ENCODE data around the gene GALNT18.

Gene GALNT18

DNA sequence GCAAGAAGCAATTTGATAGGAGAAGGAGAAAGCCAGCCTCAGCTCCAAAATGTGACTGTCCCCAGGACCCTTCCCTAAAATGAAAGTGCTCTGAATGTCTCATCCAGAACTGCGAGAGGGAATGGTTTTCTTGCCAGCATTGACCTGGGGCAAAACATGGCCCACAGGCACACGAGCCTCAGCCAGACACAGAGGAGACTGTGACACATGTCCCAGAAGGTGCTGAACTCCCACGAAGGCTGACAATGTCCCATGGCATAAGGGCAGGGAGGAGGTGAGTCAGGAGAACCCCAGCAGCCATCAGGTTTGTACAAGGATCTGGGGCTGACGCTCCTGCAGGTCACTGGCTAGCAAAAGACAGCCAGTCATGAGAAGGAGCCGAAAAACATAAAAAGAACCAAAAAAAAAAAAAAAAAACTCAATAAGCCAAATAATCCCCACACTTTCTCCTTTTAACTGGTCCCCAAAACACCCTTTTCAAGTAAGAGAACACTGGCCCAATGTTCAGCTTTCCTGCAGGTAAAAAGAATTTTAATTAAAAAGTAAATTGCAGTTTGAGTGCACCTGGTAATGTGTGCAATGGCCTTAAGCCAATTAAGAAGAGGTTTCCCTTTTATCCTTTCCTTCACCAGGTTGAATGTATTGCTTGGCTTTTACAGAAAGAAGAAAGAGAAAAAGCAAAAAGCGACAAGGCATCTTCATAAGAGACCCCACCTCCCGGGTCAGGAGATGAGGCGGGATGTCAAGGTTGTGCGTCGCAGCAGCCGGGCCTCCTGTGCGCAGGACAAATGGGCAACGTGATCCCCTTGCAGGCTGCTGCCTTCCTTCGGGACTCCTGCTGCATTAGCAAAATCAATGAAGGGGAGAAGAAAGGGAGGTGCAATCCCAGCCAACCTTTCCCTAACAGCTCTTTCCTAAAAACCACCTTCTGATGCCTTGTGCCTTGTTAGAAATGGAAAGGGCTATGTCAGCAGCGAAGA lies 43.6 kb downstream of the GALNT18 start:
- no peaks in the 10 kb centered on the region for H3K27me3 ChIP-seq (ENCODE audit: control insufficient read depth, insufficient read depth, low read length)
- no peak overlapping the region for H3K9ac ChIP-seq (ENCODE audit: low read depth, low read length)
- no peak overlapping the region for H3K27ac ChIP-seq (ENCODE audit: low read depth, low read length)
- H3K4me1 ChIP-seq (ENCODE audit: control insufficient read depth, insufficient read depth, low read length): no peaks in the 10 kb centered on the region
- H3K9me3 ChIP-seq (ENCODE audit: control insufficient read depth, insufficient read depth, low read length): no peaks in the 10 kb centered on the region
- no peak overlapping the region for H3K4me3 ChIP-seq (ENCODE audit: low read depth, low read length)
- H3K36me3 ChIP-seq (ENCODE audit: control insufficient read depth, insufficient read depth, low read length): no peaks in the 10 kb centered on the region

- no peaks in the 10 kb centered on the region for H3K27me3 ChIP-seq (ENCODE audit: control insufficient read depth, insufficient read depth, low read length)
- H3K27ac ChIP-seq (ENCODE audit: low read depth, low read length): no peak overlapping the region
- no peaks in the 10 kb centered on the region for H3K9me3 ChIP-seq (ENCODE audit: control insufficient read depth, insufficient read depth, low read length)
- H3K4me1 ChIP-seq (ENCODE audit: control insufficient read depth, insufficient read depth, low read length): no peaks in the 10 kb centered on the region
- H3K36me3 ChIP-seq (ENCODE audit: control insufficient read depth, insufficient read depth, low read length): no peaks in the 10 kb centered on the region
- H3K4me3 ChIP-seq (ENCODE audit: low read depth, low read length): no peak overlapping the region
- H3K9ac ChIP-seq (ENCODE audit: low read depth, low read length): no peak overlapping the region
Observed at GRCh38 chr11:11577251-11577855, 44.5 kb downstream of the GALNT18 start.

DNA sequence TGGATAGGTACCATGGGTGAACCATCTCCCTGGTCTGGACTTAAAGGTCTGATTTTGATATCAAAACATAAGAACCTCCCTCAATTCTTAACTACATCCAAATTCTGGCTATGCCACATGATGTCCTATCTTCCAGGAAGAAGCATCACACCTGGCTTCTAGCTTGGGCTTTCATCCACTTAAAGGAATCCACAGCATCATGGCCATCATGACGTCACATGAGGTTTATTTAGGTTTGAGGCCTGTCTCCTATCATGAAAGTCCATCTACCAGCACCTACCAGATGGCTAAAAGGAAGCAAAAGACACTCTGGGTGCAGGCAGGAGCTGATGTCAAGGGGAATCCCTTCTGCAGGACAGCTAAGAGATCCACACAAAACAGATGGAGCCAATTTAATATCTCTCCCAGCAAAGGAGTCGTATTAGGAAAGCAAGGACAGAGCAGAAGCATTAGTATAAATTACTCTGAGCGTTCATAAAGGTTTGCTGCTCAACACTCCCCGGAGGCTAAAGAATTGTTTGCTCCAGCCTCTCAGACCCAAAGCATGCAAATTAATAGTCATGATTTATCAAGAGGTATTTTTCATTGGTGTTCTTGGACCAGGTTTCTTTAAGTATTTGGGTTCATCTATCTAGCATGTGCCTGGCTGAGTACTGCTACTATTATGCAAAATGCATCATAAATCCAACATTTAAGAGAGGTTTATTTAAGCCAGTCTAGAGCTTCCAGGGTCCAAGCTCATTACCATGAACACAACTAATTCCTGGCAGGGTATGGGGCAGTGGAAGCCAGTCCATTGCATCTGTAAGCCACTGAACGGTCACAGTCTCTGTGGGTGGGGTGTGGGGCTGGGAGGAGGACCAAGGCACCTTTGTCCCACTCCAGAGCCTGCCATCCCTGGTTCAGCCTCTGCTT lies 47.2 kb downstream of the GALNT18 start:
- Histone ChIP-seq H3K9me3 (ENCODE audit: control insufficient read depth, insufficient read depth, low read length) (no peaks in the 10 kb centered on the region), H3K27ac (ENCODE audit: low read depth, low read length) (no peak overlapping the region), H3K27me3 (ENCODE audit: control insufficient read depth, insufficient read depth, low read length) (no peaks in the 10 kb centered on the region), H3K4me1 (ENCODE audit: control insufficient read depth, insufficient read depth, low read length) (no peaks in the 10 kb centered on the region), H3K36me3 (ENCODE audit: control insufficient read depth, insufficient read depth, low read length) (no peaks in the 10 kb centered on the region), H3K9ac (ENCODE audit: low read depth, low read length) (no peak overlapping the region), H3K4me3 (ENCODE audit: low read depth, low read length) (no peak overlapping the region)

DNA sequence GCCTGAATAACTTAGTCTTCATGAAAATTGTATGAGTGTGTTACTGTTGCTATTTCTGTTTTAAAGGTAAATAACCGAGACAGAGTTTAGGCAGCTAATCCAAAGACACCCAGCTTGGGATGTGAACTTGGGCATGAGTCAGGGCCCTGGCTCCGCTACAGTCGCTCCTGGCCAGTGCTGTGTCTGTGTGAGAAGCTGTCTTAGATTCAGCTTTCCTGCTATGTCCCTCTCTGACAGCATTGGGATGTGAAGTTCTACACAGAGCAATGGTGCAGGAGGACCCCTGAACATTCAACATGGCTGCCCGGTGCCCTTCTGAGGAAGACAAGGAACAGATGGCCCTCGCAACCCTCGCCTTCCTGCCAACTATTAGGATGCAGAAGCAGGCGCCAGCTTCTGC lies 49.4 kb downstream of the GALNT18 start:
- Histone ChIP-seq H3K4me3 (ENCODE audit: low read depth, low read length) (no peak overlapping the region), H3K27ac (ENCODE audit: low read depth, low read length) (no peak overlapping the region), H3K9me3 (ENCODE audit: control insufficient read depth, insufficient read depth, low read length) (no peaks in the 10 kb centered on the region), H3K9ac (ENCODE audit: low read depth, low read length) (no peak overlapping the region), H3K27me3 (ENCODE audit: control insufficient read depth, insufficient read depth, low read length) (no peaks in the 10 kb centered on the region), H3K4me1 (ENCODE audit: control insufficient read depth, insufficient read depth, low read length) (no peaks in the 10 kb centered on the region), H3K36me3 (ENCODE audit: control insufficient read depth, insufficient read depth, low read length) (no peaks in the 10 kb centered on the region)

DNA sequence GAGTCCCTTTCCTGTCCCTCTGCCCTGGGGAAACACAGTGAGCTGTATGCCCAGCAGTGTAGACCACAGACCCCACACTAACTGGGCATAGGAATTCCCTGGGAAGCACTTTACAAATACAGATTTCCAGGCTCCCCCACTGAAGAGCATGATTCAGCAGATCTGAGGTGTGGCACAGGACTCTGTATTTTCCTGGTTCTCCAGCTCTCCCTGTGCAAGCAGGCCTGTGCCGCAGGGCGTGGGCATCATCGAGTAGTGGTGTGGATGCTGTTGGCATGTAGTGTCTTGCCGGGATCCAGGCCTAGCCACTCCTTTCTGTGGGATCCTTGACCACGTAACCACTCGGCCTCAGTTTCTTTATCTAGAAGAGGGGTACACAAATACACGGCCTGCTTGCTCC lies 49.9 kb downstream of the GALNT18 start:
- no peaks in the 10 kb centered on the region for H3K4me1 ChIP-seq (ENCODE audit: control insufficient read depth, insufficient read depth, low read length)
- no peak overlapping the region for H3K27ac ChIP-seq (ENCODE audit: low read depth, low read length)
- H3K27me3 ChIP-seq (ENCODE audit: control insufficient read depth, insufficient read depth, low read length): no peaks in the 10 kb centered on the region
- H3K4me3 ChIP-seq (ENCODE audit: low read depth, low read length): no peak overlapping the region
- no peaks in the 10 kb centered on the region for H3K36me3 ChIP-seq (ENCODE audit: control insufficient read depth, insufficient read depth, low read length)
- H3K9me3 ChIP-seq (ENCODE audit: control insufficient read depth, insufficient read depth, low read length): no peaks in the 10 kb centered on the region
- no peak overlapping the region for H3K9ac ChIP-seq (ENCODE audit: low read depth, low read length)

- no peaks in the 10 kb centered on the region for H3K27me3 ChIP-seq (ENCODE audit: control insufficient read depth, insufficient read depth, low read length)
- H3K27ac ChIP-seq (ENCODE audit: low read depth, low read length): no peak overlapping the region
- H3K36me3 ChIP-seq (ENCODE audit: control insufficient read depth, insufficient read depth, low read length): no peaks in the 10 kb centered on the region
- H3K4me1 ChIP-seq (ENCODE audit: control insufficient read depth, insufficient read depth, low read length): no peaks in the 10 kb centered on the region
- no peaks in the 10 kb centered on the region for H3K9me3 ChIP-seq (ENCODE audit: control insufficient read depth, insufficient read depth, low read length)
- no peak overlapping the region for H3K4me3 ChIP-seq (ENCODE audit: low read depth, low read length)
- no peak overlapping the region for H3K9ac ChIP-seq (ENCODE audit: low read depth, low read length)
Observed at GRCh38 chr11:11570823-11571222, 51.0 kb downstream of the GALNT18 start.

- Histone ChIP-seq H3K27ac (ENCODE audit: low read depth, low read length) (no peak overlapping the region), H3K4me1 (ENCODE audit: control insufficient read depth, insufficient read depth, low read length) (no peaks in the 10 kb centered on the region), H3K27me3 (ENCODE audit: control insufficient read depth, insufficient read depth, low read length) (no peaks in the 10 kb centered on the region), H3K4me3 (ENCODE audit: low read depth, low read length) (no peak overlapping the region), H3K9me3 (ENCODE audit: control insufficient read depth, insufficient read depth, low read length) (no peaks in the 10 kb centered on the region), H3K36me3 (ENCODE audit: control insufficient read depth, insufficient read depth, low read length) (no peaks in the 10 kb centered on the region), H3K9ac (ENCODE audit: low read depth, low read length) (no peak overlapping the region)
Observed at GRCh38 chr11:11569936-11570491, 51.8 kb downstream of the GALNT18 start.

- Histone ChIP-seq H3K4me3 (ENCODE audit: low read depth, low read length) (no peak overlapping the region), H3K4me1 (ENCODE audit: control insufficient read depth, insufficient read depth, low read length) (no peaks in the 10 kb centered on the region), H3K27ac (ENCODE audit: low read depth, low read length) (no peak overlapping the region), H3K27me3 (ENCODE audit: control insufficient read depth, insufficient read depth, low read length) (no peaks in the 10 kb centered on the region), H3K9me3 (ENCODE audit: control insufficient read depth, insufficient read depth, low read length) (no peaks in the 10 kb centered on the region), H3K36me3 (ENCODE audit: control insufficient read depth, insufficient read depth, low read length) (no peaks in the 10 kb centered on the region), H3K9ac (ENCODE audit: low read depth, low read length) (no peak overlapping the region)
Observed at GRCh38 chr11:11568651-11569229, 53.1 kb downstream of the GALNT18 start.

DNA sequence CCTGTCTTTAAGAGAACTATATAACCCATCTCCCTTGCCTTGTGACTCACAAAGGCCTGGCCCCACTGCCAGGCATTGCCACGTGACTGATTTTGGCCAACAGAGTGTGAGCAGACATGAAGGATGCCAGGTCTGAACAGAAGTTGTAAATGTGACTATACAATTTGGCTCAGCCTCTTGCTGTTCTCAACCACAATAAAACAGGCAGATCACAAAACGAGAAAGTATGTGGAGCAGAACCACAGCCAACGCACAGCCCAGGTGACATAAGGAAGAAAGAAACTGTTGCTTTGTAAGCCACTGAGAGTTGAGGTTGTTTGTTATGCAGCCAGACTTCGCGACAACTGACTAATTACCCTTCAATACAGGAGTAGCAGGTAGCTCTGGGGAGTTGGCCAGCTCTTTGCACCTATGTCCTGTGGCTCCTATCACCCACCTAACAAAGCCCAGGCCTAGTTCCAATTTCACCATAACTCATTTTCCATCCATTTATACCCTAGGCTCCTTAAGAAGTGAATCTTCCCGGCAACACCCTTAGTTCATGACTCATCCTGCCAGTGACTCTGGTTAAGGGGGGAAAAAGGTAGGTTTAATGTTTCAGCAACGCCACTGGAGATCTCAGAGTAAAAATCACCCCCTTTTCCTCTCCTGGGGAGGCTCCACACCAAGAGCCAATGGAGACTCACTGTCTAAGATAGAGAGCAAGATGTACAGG lies 53.7 kb downstream of the GALNT18 start:
- Histone ChIP-seq H3K27ac (ENCODE audit: low read depth, low read length) (no peak overlapping the region), H3K4me3 (ENCODE audit: low read depth, low read length) (no peak overlapping the region), H3K36me3 (ENCODE audit: control insufficient read depth, insufficient read depth, low read length) (no peaks in the 10 kb centered on the region), H3K9ac (ENCODE audit: low read depth, low read length) (no peak overlapping the region), H3K9me3 (ENCODE audit: control insufficient read depth, insufficient read depth, low read length) (no peaks in the 10 kb centered on the region), H3K27me3 (ENCODE audit: control insufficient read depth, insufficient read depth, low read length) (no peaks in the 10 kb centered on the region), H3K4me1 (ENCODE audit: control insufficient read depth, insufficient read depth, low read length) (no peaks in the 10 kb centered on the region)

DNA sequence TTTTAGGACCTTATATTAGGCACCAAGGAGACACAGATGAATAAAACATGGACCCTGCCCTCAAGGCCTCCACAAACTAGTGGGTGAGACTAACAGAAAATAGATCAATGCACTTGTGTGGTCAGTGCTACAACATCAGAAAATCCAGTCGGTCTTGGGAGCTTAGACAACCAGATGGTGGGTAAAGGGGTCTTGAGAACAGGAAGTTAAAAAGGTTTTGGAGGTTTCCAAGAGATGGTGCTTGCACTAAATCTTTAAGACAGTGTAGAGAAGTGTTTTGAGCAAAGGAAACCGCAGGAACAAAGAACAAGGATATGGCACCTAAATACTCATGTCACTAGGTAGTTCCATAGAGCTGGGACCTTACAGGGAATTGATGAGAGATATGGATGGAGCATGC lies 56.2 kb downstream of the GALNT18 start:
- H3K36me3 ChIP-seq (ENCODE audit: control insufficient read depth, insufficient read depth, low read length): no peaks in the 10 kb centered on the region
- no peaks in the 10 kb centered on the region for H3K4me1 ChIP-seq (ENCODE audit: control insufficient read depth, insufficient read depth, low read length)
- no peak overlapping the region for H3K4me3 ChIP-seq (ENCODE audit: low read depth, low read length)
- no peaks in the 10 kb centered on the region for H3K27me3 ChIP-seq (ENCODE audit: control insufficient read depth, insufficient read depth, low read length)
- no peaks in the 10 kb centered on the region for H3K9me3 ChIP-seq (ENCODE audit: control insufficient read depth, insufficient read depth, low read length)
- H3K27ac ChIP-seq (ENCODE audit: low read depth, low read length): no peak overlapping the region
- H3K9ac ChIP-seq (ENCODE audit: low read depth, low read length): no peak overlapping the region
